ENCODE data around the gene MRPL17. TPM values are rescaled to one million over a fixed set of nuclear protein-coding genes. Genes with fewer than 3 reads are reported as not detected.

The MRPL17 gene
- total and polyA plus RNA-seq, 9 of the 15 experiments (the other 6 are each of a cell fraction or from before 2014, with no cell fraction given) = 33.9 to 81.6 (median 43.9) TPM

DNA sequence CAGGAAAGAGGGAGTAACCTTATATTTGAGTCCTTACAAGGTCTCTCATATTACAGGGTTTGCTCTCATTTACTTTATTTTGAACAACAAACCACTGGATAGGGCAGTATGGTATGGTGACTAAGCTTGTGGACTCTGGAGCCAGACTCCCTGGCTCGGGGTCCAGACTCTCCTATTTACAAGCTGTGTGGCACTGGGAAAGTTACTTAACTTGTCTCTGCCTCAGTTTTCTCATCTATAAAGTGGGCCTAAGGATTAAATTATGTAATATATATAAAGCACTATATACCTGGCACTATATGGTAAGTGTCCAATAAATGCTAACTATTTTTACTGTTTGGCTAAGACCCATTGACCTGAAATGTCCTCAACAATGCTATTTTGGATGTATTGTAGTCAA lies 25.8 kb downstream of the MRPL17 start:
- CTCF ChIA-PET (ENCODE audit: low intra/inter-chr PET ratio) = no interaction called here
- ATAC-seq = no peak
- TF ChIP-seq ADNP (tag; IDR thresholded peaks at IDR 0.05) = peak; percentile 60; the same call in 1 of the 2 replicates
- TF ChIP-seq ERF (CRISPR knock-in tag; IDR thresholded peaks at IDR 0.05) = no peak
- TF ChIP-seq CBX3 (IDR thresholded peaks at IDR 0.05; ENCODE audit: borderline replicate concordance in 1 of 2, low read length in 2 of 2) = 0 out of 3 replicates have a peak, but pooled peaks of 1 of the 2 experiments have one; percentile 31
- peak; percentile 90 for TF ChIP-seq BCOR (IDR thresholded peaks at IDR 0.05)
- TF ChIP-seq, protein P1, sequence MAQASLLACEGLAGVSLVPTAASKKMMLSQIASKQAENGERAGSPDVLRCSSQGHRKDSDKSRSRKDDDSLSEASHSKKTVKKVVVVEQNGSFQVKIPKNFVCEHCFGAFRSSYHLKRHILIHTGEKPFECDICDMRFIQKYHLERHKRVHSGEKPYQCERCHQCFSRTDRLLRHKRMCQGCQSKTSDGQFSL (CRISPR knock-in tag; IDR thresholded peaks at IDR 0.05) = no peak
- TF ChIP-seq, protein P1 (tag; IDR thresholded peaks at IDR 0.05) = no peak
- peak in 1 of 2 experiments; percentile 67; a peak in 1 of 4 replicates for TF ChIP-seq RCOR1 (IDR thresholded peaks at IDR 0.05; ENCODE audit: borderline replicate concordance in 1 of 2, low read depth in 2 of 2, low read length in 2 of 2)
- TF ChIP-seq HDAC2 (IDR thresholded peaks at IDR 0.05) = peak; percentile 41; the same call in 1 of the 2 replicates
- no peak for TF ChIP-seq ZNF707 (CRISPR knock-in tag; conservative IDR thresholded peaks at IDR 0.05)
- TF ChIP-seq RBM25 (IDR thresholded peaks at IDR 0.05; ENCODE audit: low read depth, low read length, severe bottlenecking) = peak; percentile 95
- TF ChIP-seq, protein P2, sequence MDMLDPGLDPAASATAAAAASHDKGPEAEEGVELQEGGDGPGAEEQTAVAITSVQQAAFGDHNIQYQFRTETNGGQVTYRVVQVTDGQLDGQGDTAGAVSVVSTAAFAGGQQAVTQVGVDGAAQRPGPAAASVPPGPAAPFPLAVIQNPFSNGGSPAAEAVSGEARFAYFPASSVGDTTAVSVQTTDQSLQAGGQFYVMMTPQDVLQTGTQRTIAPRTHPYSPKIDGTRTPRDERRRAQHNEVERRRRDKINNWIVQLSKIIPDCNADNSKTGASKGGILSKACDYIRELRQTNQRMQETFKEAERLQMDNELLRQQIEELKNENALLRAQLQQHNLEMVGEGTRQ (CRISPR knock-in tag; IDR thresholded peaks at IDR 0.05) = no peak
- TF ChIP-seq KDM1A (IDR thresholded peaks at IDR 0.05) = peak; percentile 59 to 77
- no peak for TF ChIP-seq ZNF584 (CRISPR knock-in tag; IDR thresholded peaks at IDR 0.05; ENCODE audit: low read depth)

More for the DNA sequence above, 25.8 kb downstream of the MRPL17 start:
- H4K20me1 ChIP-seq (replicated peaks; ENCODE audit: control insufficient read depth, insufficient read depth, low read length) = no peaks in the 10 kb centered on the region
- H3K9ac ChIP-seq (ENCODE audit: insufficient read depth in 1 of 2, low read depth in 2 of 2, low read length in 2 of 2) = no peak overlapping the region
- H3K79me2 ChIP-seq (ENCODE audit: control insufficient read depth, insufficient read depth, low read length) = no peaks in the 10 kb centered on the region
- H3K4me3 ChIP-seq = no peak overlapping the region
- WGBS (ENCODE audit: insufficient coverage, low coverage, missing lambda C conversion rate) = 6% methylated on average over 1 of the region's 1 CpG
- FAIRE-seq = no peak
- H3K4me2 ChIP-seq (ENCODE audit: insufficient read depth, low read length) = no peak overlapping the region
- BruUV-seq (replicated peaks) = no TSS peak
- POLR2A ChIA-PET = interaction anchor here (1.3 kb wide), 1 partner anchor 10 kb away, joined by 6 read pairs; no protein-coding TSS in a partner anchor
- in situ Hi-C loops (cut with MboI) = no loop called here
- H3K4me1 ChIP-seq (replicated peaks in 1 of 2; ENCODE audit: control insufficient read depth in 2 of 2, insufficient read depth in 2 of 2, low read length in 2 of 2) = peaks cover 0 to 9% of the 10 kb centered on the region in 2 experiments; a peak in 3 of 5 replicates
- no peaks in the 10 kb centered on the region for H3K36me3 ChIP-seq (ENCODE audit: control insufficient read depth, insufficient read depth, low read length)
- H2AFZ ChIP-seq (ENCODE audit: low read depth, low read length) = no peak overlapping the region
- H3K9me1 ChIP-seq (ENCODE audit: control insufficient read depth, insufficient read depth, low read length) = no peaks in the 10 kb centered on the region
- intact Hi-C loops (cut with micrococcal nuclease) = no loop called here
- no peaks in the 10 kb centered on the region for H3K9me3 ChIP-seq (replicated peaks; ENCODE audit: control insufficient read depth, insufficient read depth, low read depth, low read length)
- H3K27me3 ChIP-seq (ENCODE audit: control insufficient read depth in 2 of 2, insufficient read depth in 2 of 2, low read length in 2 of 2) = no peaks in the 10 kb centered on the region
- H3K27ac ChIP-seq (ENCODE audit: extremely low read depth, low read depth, low read length) = no peak overlapping the region
- no peak for DNase-seq (ENCODE audit: extremely low read depth in 1 of 4, low spot score in 3 of 4)

All from K562 (cell line).